COLO829 (cell line): Measurements from ENCODE around the gene PNPLA7.
"Not testable (repeated sequence)": the region's sequence is repeated elsewhere in the genome, so short reads cannot be mapped to it uniquely, and the experiment has no call there.

Experiments
- DNase-seq: peaks from one replicate; pipeline ENCODE4 v3.0.0; 2012; ENCODE audit warnings: low spot score

The PNPLA7 gene

DNA sequence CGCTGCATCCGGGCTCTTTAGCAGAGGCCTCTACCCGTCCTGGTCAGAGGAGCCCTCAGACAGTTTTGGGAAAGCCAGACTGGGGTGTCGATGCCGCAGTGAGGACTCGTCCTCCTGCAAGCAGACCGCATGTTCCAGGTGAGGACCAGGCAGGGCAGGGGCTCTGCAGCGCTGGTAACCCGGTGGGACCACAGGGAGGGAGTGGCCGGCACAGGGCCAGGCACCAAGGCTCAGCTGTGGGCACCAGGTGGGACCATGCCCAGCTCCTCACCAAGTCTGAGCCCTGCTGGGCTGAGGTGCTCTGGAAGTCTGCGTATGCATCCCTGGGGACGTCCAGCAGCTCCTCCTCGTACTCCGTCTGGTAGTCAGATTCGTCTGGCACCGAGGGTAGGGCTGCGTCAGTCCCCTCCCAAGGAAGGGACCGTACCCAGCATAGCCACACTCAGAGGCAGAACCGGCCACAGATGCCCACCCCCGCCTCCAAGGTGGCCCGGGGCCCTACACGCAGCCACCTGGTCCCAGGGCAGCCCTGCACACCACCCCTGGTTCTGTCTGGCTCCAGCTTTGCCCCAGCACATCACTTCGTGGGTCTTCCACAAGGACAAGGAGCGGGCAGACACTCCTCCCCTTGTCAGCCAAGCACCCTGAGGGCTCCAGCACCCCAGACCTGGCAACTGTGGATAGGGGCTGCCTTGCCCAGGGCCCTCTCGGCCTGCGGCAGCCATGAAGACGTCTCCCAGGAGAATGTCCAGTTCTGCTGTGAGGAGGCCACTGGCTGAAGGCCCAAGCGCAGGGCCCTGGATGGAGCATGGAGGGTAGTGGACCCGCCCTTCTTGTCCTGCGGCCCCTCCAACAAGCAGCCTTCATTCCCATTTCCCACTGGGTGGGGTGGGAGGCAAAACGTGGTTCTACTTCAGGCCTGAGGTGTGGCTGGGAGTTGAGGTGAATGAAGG is 89.6 kb downstream of the PNPLA7 start:
- no peak for DNase-seq

DNA sequence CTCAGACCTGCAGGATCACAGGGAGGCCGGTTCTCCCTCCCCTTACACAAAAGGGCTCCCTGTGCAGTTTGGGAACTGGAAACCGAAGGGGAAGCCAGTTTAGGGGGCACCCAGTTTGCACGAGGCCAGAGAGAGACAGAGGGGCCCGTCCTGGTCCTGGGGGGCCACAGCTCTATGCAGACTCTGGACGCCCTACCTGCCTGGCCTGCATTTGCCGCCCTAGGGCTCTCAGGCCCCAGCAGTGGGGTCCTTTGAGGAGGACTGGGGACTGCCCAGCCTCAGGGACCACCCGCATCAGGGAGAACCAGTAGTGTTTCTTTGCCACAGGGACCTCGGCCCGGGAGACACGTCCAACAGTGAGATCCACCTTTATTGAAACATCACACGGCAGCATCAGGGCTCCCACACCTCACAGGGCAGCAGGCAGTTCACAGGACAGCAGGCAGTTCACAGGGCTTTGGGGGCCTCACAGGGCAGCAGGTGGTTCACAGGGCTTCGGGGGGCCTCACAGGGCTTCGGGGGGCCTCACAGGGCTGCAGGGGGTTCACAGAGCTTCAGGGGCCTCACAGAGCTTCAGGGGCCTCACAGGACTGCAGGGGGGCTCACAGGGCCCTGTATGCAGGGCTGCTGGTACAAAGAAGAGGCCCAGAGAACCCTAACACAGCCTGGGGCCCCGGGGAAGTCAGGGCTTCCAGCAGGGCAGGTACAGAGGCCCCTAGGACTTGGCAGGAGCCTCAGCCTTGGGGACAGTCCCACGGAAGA is 90.4 kb downstream of the PNPLA7 start:
- no peak for DNase-seq

DNA sequence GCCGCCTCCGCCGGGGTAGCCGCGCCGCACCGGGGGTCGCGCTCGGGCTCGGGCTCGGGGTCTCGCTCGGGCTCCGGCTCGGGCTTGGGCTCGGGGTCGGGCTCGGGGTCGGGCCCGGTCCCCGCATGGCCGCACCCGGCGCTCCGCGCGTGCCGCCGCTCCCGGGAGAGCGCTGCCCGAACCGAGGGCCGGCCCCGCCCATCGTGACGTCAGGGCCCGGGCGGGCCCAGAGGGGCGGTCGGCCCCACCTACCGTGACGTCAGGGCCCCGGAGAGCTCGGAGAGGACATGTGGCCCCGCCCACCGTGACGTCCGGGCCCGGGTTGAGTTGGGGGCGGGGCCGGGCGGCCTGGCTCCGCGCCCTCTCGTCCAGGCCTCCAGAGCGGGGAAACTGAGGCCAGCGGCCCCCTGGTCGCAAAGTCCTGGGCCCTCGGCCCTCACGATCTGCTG is 91.0 kb downstream of the PNPLA7 start, which contains the start of gene NSMF:
NSMF (minus strand) TSS at position 183 of the 449 bp plus-strand sequence. CDS start 232 bp downstream, outside the sequence.
- DNase-seq = peak; percentile 99

DNA sequence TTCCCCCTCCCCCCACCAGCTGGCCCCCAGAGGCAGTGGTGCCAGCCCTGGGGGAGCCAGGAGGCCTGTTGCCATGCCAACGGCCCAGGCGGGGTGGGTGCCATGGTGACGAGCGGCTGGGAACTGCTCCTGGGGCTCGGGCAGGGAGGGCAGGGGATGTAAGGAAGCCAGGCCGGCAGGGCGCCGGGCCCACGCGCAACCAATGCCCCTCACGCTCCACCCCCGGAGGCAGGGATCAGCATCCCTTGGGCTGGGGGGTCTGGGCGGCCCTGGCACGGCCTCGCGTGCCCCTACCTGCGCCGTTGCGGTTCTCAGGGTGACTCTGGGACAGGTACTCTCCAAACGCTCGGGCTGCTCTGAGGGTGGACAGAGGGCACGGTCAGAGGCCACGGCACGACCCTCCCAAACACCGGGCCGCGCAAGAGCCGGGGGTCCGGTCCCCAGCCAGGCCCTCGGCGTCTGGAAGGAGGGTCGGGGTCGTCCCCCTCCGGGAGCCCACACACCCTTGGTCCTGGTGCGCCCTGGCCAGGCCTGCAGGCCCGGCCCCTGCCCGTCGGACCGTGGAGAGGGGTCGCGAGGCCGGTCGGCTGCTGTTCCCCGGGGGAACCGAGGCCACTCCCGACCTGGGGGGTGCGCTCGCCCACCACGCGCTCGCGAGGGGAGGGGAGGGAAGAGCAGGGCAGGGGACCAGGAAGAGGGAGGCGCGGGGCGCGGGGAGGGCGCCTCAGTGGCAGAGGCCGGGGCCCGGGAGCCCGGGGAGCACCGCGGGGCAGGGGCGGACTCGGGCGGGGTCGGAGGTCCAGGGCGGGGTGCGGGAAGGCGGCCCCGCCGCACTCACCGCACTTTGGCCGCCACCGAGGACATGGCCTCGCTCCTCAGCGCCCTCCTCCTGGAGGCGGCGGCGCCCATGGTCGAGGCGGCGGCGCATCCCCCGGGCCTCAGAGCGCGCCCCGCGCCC is 91.7 kb downstream of the PNPLA7 start:
- no peak for DNase-seq

DNA sequence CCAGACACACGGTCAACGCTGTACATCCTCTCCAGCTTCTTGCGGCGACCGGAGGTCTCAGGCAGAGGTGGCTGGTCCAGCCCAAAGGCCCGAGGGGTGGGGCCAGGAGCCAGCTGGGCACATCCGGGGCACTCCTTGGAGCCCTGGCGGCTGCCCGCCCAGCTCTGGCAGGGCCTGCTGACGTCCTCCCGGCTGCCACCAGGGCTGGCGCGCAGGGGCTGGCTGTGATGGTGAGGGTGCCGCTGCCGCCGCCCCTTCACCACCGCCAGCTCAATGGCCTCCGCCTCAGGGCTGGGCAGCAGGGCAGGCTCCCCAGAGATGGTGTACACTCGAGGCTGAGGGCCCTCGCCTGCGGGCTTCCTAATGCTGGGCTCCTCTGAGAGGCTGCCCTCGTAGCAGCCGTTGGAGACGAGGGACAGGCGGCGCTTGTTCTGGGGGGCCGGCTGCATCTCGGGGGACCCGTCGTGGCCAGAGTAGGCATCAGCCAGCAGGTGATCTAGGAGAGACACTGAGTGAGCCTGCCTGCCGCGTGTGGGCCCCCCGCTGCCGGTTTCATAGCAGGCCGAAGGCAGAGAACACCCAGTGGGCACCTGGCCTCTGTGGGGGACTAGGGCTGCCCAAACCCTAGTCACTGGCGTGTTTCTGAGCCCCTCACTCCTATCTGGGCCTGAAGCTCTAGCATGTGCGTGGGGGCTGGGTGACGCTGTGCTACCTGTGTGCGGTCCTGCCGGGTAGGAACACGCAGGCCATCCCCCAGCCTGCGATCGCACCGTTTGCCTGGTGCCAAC is 92.6 kb downstream of the PNPLA7 start:
- DNase-seq = no peak

DNA sequence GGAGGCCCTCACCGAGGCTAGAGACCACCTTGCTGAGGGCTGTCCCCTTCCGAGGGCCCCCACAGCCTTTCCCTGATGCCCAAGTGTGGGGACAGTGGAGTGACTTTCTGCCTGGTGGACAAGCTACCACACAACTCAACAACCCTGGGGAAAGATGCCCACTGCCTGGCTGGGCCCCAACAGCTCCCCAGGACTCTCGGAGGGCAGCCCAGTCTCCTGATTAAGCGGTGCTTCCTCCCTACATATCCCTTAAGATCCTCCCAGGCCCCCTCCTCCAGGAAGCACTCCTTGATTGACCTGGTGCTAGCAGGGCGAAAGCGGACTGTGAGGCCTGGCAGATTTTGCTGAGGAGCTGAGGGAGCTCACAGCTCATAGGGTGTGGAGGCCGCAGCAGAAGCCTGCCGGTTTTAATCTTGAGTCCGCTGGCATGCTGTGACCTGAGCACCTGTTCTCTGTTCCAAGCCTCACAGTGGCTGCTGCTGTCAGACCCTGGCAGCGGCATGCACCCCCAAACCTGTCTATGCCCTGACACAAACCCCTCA is 93.3 kb downstream of the PNPLA7 start:
- no peak for DNase-seq

DNA sequence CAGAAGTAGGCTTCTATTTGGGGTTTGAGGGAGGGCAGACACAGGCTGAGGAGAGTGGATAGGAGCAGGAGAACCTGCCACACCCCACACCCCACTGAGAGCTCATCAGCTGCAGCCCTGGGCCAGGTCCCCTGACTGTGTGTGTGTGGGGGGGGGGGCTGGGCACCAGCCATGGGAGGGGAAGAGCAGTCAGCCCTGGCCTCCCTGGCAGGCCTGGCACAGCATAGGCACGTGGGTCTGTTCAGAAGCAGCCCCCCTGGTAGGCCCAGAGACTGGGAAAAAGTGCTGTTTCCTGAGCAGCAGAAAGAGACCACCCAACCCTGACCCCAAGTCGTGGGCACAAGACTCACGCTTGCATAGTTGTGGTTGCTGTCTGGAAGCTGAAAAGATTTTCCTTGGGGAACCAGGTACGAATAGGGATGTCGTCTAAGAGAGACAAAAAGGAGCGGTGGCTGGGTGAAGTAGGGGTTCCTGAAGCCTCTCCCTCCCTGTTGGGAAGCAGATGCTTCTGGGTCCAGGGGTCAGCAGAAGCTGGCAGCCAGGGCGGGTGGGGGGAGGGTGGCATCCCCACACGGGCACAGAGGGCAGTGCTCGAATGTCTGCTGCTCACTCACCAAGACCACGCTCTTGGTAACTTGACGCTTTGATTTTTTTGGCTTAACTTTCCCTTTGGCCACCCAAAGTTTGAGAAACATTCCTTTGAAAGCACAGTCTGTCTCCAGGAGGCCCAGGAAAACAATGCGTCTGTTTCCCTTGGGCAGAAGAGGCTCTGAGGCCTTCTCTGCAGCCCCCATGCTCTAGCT is 93.9 kb downstream of the PNPLA7 start:
- no peak for DNase-seq

DNA sequence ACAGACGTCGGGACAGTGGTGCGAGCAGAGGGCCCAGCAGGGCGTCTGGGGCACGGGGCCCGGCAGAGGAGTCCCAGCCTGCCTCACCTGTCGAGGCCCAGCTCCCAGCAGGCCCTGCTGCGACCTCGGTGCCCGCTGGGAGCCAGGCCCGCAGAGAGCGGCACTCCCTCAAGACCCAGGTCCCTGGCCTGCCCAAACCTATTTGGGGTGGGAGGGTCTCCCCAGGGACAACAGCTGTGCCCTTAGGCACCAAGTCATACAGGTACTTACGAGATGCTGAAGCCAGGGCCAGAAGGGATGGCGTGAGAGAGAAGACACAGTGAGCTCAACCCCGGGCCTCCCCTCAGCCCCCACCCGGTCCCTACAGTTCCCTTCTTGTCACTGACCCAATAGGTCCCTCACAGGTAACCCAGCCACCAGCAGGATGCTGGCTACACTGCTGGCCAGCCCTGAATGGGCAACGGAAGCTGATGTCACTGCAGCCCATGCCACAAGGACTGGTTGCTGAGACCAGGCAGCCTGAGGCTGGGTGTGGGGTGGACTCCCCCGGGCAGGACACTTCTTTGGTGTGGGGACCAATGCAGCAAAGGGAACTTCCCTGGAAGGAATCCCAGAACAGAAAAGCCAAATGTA is 94.7 kb downstream of the PNPLA7 start:
- DNase-seq = no peak

DNA sequence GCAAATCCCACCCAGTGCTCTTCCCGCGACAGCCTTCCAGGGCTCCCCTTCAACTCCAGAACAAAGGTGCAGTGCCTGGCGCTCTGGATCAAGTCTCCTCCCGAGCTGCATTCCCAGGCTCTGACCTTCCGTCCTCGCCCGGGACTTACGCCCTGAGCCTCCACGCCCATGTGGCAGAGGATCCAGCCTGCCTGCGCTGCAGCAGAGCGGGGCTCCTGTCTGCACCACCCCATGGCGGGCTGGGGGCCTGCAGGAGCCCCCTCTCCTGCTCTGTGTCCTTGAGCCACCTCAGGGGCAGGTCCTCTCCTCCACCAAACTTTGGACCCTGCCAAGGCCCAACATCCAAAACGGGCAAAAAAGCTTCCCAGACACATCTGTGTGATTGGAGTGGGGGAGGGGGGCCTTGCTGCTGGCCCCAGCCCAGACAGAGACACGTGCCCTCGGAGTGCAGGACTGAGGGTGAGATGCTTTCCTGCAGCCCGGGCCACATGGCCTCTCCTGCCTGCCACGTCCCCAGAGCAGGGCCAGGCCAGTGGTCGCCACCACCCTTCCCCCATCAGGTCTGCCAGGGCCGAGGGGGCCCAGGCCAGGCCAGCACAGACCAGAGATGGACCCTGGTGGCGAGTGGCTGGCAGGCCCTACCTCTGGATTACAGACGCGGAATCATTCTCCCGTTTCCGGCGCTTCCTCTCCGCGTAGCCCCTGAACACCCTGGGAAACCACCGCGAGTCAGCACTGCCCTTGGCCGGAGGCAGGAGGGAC is 95.4 kb downstream of the PNPLA7 start:
- no peak for DNase-seq

DNA sequence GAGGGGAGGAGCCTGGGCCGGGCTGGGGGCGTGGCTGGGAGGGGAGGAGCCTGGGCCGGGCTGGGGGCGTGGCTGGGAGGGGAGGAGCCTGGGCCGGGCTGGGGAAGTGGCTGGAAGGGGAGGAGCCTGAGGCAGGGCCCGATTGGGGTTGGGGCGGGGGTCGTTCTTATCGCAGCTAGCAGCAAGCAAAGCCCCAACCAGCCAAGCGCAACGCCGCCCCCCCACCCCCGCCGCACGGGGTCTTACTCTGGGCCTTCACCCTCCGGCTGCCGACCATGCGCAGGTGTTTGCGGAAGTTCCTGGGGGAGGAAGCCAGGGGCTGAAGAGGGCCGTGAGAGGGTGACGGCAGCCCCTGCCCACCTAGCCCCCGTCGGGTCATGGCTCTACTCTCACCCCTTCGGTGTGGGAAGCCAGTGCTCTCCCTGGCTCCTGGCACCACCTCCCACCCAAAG is 96.0 kb downstream of the PNPLA7 start:
- DNase-seq = no peak

DNA sequence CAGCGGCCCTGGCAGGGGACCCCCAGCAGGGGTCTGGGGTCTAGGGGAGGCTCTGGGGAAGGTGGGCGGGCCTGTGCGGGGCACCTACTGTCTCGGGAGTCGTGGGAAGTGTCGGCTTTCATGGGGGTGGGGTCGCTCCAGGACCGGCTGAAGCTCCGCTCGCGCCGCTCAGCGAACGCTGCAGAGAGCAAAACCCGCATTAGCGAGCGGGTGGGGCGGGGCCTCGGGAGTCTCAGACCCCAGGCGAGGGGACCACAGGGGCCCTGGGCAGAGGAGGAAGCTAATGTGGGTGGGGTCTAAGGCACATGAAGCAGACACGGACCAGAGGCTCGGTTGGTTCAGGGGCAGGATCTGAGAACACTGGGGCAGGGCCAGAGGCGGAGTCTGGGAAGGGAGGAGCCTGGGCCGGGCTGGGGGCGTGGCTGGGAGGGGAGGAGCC is 96.5 kb downstream of the PNPLA7 start:
- peak; percentile 71 for DNase-seq

DNA sequence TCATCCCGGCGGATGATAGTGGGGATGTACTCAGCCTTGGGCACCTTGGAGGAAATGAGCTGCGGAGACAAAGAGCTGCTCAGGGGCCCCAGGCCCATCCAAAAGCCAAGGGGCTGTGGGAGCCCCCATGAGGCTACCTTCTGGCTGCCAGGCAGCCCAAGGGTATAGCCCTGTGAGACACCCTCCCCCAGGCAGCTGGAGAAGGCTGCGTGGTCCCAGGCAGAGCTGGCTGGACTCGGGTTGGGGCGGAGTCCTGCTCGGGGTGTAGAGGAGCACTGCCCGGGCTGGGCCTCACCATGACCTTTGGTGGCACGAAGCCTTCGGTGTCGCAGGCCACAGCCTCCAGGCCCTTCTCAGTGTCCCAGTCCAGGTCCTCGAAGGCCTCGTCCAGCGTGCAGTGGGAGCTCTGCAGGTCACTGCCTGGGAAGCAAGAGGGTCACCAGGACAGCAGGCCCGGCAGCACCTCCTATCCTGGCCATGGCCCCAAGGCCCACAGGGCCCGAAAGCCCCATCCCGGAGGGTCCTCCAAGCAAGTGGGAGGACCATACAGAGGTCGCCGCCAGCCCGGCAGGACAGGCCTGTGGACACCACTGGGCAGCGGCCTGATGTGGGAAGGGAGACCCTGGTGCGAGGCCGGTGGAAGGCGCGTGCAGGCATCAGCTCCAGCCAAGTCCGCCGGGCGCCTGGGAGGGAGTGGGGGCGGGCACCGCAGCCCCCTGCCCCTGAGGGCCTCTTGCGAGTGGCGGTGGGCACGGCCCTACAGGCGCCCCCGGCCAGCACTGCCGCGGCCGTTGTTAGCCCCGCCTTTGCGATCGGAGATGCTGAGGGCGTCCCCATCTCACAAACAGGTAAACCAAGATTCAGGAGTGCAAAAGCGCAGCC is 97.2 kb downstream of the PNPLA7 start:
- no peak for DNase-seq

DNA sequence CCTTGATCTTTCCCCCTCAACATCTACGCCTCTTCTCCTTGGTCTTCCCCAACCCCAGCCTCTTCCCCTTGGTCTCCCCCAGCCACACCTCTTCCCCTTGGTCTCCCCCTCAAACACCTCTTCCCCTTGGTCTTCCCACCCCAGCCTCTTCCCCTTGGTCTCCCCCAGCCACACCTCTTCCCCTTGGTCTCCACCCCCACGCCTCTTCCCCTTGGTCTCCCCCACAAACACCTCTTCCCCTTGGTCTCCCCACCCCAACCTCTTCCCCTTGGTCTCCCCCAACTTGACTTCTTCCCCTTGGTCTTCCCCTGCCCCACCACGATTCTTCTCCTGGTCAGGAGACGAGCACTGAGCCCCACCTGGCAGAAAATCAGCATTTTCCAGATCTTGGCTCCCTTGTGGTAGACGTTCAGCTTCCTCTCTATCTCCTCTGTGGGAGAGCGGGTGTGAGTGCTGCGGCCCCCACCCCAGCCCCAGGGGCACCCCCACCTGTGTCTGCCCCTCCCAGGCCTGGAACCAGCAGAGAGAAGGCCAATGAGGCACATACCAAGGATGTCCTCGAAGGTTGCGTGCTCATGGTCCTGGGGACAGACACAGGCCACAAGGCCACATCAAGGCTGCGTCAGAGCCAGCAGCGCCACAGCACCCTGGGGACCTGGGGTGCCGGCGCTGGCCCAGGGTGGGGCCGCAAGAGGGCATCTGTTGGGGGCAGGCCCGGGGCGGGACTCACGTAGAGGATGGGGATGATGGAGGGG is 98.0 kb downstream of the PNPLA7 start:
- DNase-seq = no peak

DNA sequence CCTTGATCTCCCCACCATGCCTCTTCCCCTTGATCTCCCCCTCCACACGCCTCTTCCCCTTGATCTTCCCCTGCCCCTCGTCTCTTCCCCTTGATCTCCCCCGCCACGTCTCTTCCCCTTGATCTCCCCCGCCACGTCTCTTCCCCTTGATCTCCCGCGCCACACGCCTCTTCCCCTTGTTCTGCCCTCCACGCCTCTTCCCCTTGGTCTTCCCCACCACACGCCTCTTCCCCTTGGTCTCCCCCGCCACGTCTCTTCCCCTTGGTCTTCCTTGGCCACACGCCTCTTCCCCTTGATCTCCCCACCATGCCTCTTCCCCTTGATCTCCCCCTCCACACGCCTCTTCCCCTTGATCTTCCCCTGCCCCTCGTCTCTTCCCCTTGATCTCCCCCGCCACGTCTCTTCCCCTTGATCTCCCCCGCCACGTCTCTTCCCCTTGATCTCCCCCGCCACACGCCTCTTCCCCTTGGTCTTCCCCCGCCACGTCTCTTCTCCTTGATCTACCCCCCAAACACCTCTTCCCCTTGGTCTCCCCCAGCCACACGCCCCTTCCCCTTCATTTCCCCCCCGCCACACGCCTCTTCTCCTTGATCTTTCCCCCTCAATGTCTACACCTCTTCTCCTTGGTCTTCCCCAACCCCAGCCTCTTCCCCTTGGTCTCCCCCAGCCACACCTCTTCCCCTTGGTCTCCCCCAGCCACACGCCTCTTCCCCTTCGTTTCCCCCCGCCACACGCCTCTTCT is 98.8 kb downstream of the PNPLA7 start:
- DNase-seq = not testable (repeated sequence)

DNA sequence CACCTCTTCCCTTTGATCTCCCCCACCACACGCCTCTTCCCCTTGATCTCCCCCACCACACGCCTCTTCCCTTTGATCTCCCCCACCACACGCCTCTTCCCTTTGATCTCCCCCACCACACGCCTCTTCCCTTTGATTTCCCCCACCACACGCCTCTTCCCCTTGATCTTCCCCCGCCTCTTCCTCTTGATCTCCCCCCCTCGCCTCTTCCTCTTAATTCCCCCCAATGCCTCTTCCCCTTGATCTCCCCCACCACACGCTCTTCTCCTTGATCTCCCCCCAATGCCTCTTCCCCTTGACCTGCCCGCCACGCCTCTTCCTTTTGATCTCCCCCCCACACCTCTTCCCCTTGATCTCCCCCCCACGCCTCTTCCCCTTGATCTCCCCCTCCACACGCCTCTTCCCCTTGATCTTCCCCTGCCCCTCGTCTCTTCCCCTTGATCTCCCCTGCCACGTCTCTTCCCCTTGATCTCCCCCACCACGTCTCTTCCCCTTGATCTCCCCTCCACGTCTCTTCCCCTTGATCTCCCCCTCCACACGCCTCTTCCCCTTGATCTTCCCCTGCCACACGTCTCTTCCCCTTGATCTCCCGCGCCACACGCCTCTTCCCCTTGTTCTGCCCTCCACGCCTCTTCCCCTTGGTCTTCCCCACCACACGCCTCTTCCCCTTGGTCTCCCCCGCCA is 99.5 kb downstream of the PNPLA7 start:
- not testable (repeated sequence) for DNase-seq
